22Rv1 (cell line): ENCODE measurements around the gene PTPN13.

Experiments used
- ZFX ChIP-seq: fragments of 450-650 bp; IDR thresholded peaks from 2 replicates; pipeline ENCODE4 v1.6.1; 2017; ENCODE audit warnings: antibody characterized with exemption, borderline replicate concordance
- TF ChIP-seq, protein P1 (sequence below): fragments of 450-650 bp; IDR thresholded peaks from 2 replicates; pipeline ENCODE4 v1.5.1; 2017; ENCODE audit warnings: mild to moderate bottlenecking

DNA sequence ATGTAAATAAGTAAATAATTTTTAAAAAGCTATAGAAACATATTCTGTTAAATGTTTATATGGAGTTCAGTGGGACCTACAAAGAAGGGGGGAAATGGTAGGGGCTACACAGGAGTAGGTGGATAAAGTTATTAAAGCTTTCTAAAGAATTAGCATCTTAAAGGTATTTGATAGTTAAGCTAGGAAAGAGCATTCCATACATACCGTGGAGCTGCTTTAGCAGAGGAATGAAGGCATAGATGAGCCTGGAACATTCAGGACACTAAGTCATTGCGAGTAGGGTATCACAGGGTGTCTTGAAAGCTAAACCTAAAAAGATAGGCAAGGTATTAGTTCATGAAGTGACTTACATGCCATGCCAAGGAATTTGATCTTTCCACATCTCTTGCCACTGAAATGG lies 194.7 kb downstream of the PTPN13 start:
- TF ChIP-seq, protein P1, sequence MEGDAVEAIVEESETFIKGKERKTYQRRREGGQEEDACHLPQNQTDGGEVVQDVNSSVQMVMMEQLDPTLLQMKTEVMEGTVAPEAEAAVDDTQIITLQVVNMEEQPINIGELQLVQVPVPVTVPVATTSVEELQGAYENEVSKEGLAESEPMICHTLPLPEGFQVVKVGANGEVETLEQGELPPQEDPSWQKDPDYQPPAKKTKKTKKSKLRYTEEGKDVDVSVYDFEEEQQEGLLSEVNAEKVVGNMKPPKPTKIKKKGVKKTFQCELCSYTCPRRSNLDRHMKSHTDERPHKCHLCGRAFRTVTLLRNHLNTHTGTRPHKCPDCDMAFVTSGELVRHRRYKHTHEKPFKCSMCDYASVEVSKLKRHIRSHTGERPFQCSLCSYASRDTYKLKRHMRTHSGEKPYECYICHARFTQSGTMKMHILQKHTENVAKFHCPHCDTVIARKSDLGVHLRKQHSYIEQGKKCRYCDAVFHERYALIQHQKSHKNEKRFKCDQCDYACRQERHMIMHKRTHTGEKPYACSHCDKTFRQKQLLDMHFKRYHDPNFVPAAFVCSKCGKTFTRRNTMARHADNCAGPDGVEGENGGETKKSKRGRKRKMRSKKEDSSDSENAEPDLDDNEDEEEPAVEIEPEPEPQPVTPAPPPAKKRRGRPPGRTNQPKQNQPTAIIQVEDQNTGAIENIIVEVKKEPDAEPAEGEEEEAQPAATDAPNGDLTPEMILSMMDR: no peak
- no peak for TF ChIP-seq ZFX
